Esophagus (tissue), 2 donors: Measurements from ENCODE around the gene GABRD. TPM values are rescaled to one million over a fixed set of nuclear protein-coding genes. Genes with fewer than 3 reads are reported as not detected.
A peak's percentile ranks its signal among the peaks of the same experiment; 100 is the strongest.

Experiments used
- H3K27ac ChIP-seq, 2 donors: one replicate each; pipeline ENCODE4 v1.5.1; 2013; ENCODE audit warnings: low read depth in 2 of 2, mild to moderate bottlenecking in 2 of 2, inconsistent platforms in 1 of 2, low read length in 1 of 2, moderate library complexity in 1 of 2
- H3K27me3 ChIP-seq, 2 donors: one replicate each; pipeline ENCODE4 v1.6.1; 2013; ENCODE audit warnings: low read length in 2 of 2, control low read depth in 1 of 2, mild to moderate bottlenecking in 1 of 2; ENCODE audit not compliant: insufficient read depth in 2 of 2, control insufficient read depth in 1 of 2
- H3K36me3 ChIP-seq, 2 donors: one replicate each; pipeline ENCODE4 v1.6.1; 2013; ENCODE audit warnings: low read length in 1 of 2; ENCODE audit not compliant: control insufficient read depth in 2 of 2, insufficient read depth in 2 of 2
- H3K4me1 ChIP-seq, 2 donors: one replicate each; pipeline ENCODE4 v1.6.1; 2013; ENCODE audit warnings: low read length in 1 of 2; ENCODE audit not compliant: control insufficient read depth in 2 of 2, insufficient read depth in 2 of 2
- H3K4me3 ChIP-seq, 2 donors: one replicate each; pipeline ENCODE4 v1.5.1; 2013; ENCODE audit warnings: low read length in 2 of 2, mild to moderate bottlenecking in 2 of 2, low read depth in 1 of 2, moderate library complexity in 1 of 2
- H3K9me3 ChIP-seq, 2 donors: one replicate each; pipeline ENCODE4 v1.6.1; 2013; ENCODE audit warnings: mild to moderate bottlenecking in 2 of 2, low read depth in 1 of 2, low read length in 1 of 2, moderate library complexity in 1 of 2; ENCODE audit not compliant: control insufficient read depth in 2 of 2, insufficient read depth in 1 of 2
- WGBS, 2 donors: extraction: QIAGEN DNeasy Blood & Tissue Kit; methylation state at CpG; one replicate each; pipeline ENCODE4 v1.1.7; 2013; 5-methylcytosine and 5-hydroxymethylcytosine counted together
- polyA plus RNA-seq, 2 donors: library from polyadenylated mRNA; stranded (reverse); fragments of 200-250 nt; gene quantifications; one replicate each; pipeline ENCODE4 v1.2.3, GENCODE V29; 2013
- donor health status: healthy with polysubstance abuse.
- donor health status: Bipolar disorder and iron deficiency.

Gene GABRD
- polyA plus RNA-seq, 2 donors, result 0.27 to 0.90 TPM

DNA sequence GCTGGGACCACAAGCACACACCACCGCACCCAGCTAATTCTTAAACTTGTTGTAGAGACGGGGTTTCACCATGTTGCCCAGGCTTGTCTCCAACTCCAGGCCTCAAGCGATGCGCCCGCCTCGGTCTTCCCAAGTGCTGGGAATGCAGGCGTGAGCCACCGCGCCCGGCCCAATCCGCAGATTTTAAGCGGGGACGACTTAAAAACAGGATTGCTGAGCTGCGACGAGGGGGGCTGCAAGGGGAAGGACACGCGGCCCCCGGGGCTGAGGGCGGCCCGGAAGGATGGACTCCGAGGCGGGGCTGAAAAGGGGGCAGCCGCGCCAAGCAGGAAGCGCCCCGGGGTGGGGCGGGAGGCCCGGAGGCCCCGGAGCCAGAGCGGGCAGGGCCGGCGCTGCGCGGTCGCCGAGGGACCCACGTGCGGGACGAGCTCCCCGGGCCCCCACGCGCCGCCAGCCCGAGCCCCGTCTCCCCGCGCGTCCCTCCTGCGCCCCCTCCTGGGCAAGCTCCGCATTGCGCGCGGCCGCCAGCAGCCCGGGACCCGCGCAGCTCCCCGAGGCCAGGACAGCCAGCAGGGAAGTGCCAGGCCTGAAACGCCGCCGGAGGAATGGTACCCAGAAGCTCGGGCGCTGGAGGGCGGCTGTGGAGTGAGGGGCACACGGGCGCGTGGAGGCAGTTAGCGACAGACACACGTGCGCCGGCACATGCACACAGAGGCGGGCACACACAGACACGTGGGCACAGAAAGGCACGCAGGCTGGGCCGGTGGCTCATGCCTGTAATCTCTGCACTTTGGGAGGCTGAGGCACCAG lies 25.6 kb downstream of the GABRD start:
- 6 to 12% methylated on average over 54 to 75 of the region's 75 CpGs for WGBS, 2 donors
- H3K4me1 ChIP-seq, result peaks cover 0 to 13% of the 10 kb centered on the region in 2 donors
- no peaks in the 10 kb centered on the region for H3K27me3 ChIP-seq
- no peaks in the 10 kb centered on the region for H3K9me3 ChIP-seq
- H3K27ac ChIP-seq, result no peak overlapping the region
- H3K4me3 ChIP-seq, result no peak overlapping the region
- H3K36me3 ChIP-seq, result no peaks in the 10 kb centered on the region

DNA sequence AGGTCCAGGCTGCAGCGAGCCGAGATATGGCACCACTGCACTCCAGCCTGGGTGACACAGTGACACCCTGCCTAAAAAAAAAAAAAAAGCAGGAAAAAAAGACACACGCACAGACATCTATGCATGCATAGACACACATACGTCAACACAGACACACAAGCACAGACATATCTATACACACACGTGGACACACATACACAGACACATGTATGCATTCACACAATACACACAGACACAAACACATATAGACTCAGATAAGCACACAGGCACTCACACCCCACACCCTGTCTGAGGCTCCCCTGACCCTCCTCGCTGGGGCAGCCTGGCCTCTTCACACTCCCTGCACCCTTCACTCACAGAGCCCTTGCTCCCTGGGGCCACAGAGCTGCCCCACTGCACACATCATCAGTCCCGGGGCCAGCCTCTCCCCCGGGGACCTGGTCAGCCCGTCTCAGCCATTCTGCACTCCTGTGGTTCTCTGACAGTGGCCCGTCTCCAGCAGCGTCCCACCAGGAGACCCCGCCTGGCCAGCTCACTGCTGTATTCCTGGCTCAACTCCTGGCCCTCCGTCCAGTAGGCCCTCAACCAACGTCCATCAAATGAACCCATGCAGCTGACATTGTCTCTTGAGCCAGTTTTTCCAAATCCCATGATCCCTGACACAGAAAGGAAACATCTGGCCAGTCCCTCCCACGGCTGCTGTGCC lies 26.5 kb downstream of the GABRD start:
- H3K4me3 ChIP-seq, result no peak overlapping the region
- H3K36me3 ChIP-seq, result no peaks in the 10 kb centered on the region
- WGBS, 2 donors, result 62 to 63% methylated on average over 14 to 15 of the region's 15 CpGs
- H3K9me3 ChIP-seq, result no peaks in the 10 kb centered on the region
- no peaks in the 10 kb centered on the region for H3K27me3 ChIP-seq
- H3K4me1 ChIP-seq, result peaks cover 0 to 13% of the 10 kb centered on the region in 2 donors
- H3K27ac ChIP-seq, result no peak overlapping the region

DNA sequence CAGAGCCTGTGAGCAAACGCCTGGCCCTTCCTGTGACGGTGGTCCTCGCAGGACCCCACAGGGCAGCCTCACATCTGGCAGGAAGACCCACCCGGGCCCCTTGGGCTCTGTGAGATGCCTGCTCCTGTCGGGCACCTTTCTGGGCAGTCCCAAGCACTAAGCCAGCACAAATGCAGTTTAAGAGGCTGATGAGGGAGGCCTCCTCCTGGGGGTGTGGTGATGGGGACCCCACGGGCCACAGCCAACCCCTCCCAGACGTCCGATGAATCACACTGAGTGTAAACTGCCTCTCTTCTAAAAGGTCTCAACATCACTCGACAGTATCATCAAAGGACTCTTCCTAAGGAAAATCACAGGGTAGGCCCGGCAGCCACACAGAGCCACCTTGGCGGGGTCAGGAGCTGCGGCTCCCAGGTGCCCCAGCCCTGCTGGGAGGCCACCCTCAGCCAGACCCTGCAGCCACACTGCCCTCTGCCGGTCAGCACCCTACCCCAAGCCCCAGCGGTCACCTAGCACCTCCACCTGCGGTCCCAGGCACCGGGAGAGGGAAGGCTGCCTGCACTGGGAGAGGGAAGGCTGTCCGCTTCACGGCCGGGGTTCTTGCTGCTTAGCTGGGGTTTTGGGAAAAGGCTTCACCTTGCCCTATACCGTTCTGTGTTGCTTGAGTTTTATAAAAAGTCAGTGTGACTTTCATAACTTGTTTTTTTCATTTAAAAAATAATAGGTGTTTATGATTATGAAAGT lies 27.2 kb downstream of the GABRD start:
- H3K27me3 ChIP-seq, result no peaks in the 10 kb centered on the region

DNA sequence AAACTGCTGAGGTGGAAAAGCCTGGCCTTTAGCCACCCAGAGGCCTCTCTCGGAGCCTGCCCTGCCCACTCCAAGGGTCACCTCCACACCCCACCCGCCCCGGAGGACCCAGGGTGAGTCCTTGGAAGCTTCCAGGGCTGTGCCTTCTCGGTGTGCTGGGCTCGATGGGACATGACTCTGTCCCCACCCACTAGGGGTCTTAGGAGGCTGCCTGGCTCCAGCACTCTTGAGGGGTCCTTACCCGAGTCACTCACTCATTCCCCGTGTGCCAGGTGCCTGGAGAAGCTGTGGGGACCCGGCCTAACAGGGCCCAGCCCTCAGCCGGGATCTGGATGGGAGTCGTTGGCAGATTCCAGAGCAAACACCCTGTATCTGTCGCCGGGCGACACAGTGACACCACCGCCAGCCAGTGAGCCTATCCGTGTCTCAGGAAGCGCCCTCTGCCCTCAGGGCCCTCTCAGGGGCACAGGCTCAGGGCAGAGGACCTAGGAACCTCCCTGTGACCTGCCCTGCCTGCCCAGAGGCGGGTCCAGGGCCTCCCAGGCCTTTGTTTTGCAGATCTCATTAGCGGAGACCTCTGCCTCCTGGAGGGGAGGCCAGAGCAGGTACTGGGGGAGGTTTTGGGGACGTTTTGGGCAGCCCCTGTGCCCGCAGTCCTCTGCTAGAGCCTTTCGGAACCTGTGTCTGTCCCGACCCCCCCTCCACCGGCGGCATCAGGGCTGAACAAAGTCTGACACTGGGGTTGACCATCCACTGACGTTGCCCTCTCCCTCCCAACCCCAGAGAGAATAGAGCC lies 28.0 kb downstream of the GABRD start:
- 69 to 71% methylated on average over 24 to 25 of the region's 25 CpGs for WGBS, 2 donors
- Histone ChIP-seq H3K4me3 (no peak overlapping the region), H3K4me1 (peaks cover 0 to 23% of the 10 kb centered on the region in 2 donors), H3K27me3 (no peaks in the 10 kb centered on the region), H3K9me3 (no peaks in the 10 kb centered on the region), H3K27ac (no peak overlapping the region), H3K36me3 (no peaks in the 10 kb centered on the region)

More for the DNA sequence above, 27.2 kb downstream of the GABRD start:
- Histone ChIP-seq H3K4me3 (no peak overlapping the region), H3K36me3 (no peaks in the 10 kb centered on the region), H3K27ac (no peak overlapping the region), H3K9me3 (no peaks in the 10 kb centered on the region), H3K4me1 (peaks cover 0 to 16% of the 10 kb centered on the region in 2 donors)
- WGBS, 2 donors, result 44 to 49% methylated on average over 20 of the region's 20 CpGs

DNA sequence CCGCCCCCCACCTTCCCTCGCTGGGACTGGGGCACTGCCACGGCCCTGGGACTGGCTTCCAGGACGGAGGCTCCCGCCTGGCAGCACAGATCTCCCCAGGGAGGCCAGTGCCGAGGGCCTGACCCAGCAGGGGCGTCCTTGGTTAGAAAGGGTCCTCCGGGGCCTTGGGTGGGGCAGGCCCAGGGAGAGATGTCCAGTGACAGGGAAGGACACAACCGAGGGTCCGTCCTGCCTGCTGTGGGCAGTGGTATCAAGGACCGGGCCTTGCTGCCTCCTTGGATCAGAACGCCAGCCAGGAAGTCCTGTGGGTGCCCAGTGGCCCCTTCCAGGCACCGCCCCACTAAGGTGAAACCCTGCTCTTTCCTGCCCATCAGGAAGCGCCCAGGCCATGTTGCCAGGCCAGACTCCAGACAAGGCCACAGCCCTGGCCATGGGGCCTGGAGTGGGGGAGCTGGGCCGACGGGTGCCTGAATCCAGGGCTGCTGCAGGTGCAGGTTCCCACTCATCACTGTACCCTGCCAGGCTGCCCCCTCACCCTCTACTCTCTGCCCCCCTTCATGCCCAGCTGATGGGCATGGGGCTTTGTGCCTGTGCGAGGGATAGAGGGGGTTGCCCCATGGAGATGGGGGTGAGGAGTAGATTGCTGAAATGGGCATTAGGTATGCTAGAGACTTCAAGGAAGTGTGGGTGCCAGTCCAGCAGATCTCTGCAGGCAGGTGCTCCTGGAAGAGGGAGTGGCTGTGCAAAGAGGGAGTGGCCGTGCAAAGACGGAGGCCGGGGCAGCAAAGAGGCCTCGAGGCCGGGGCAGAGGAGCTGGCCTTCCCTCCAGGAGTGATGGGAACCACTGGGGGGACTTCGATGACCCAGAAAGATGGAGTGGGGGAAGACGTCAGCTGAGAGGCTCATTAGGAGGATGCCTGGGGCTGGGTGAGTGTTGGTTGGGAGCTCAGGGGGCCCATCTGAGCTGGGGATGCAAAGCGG lies 28.9 kb downstream of the GABRD start:
- H3K27me3 ChIP-seq, result no peaks in the 10 kb centered on the region
- H3K9me3 ChIP-seq, result no peaks in the 10 kb centered on the region
- no peaks in the 10 kb centered on the region for H3K36me3 ChIP-seq
- no peak overlapping the region for H3K4me3 ChIP-seq
- peaks cover 0 to 23% of the 10 kb centered on the region in 2 donors for H3K4me1 ChIP-seq
- 71 to 81% methylated on average over 25 of the region's 25 CpGs for WGBS, 2 donors
- H3K27ac ChIP-seq, result no peak overlapping the region

DNA sequence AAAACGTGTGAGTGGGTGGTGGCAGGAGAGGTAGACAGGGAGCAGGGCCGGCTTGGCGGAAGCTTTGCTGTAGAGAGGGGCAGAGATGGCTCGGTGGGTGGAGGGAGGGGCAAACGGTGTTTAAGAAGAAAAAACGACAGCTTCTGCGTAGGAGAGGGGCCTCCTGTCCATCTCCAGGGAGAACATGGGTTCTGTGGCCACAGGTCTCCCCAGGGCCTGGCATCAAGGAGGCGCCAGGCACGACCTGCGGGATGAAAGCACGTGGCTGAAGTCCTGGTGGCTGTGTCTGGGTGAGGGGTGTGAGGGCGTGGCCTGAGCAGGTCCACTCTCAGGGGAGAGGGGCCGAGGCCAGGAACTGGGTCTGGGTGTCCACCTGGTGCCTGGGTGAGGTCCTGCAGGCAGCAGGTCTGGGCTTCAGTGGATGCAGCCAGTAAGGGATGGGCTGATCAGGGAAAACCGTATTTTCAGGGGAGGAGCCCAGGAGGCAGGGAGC lies 30.1 kb downstream of the GABRD start:
- no peaks in the 10 kb centered on the region for H3K27me3 ChIP-seq
- H3K4me1 ChIP-seq, result peaks cover 0 to 23% of the 10 kb centered on the region in 2 donors
- no peaks in the 10 kb centered on the region for H3K9me3 ChIP-seq
- H3K36me3 ChIP-seq, result no peaks in the 10 kb centered on the region
- H3K4me3 ChIP-seq, result peak overlapping the region; percentile 54 to 64
- no peak overlapping the region for H3K27ac ChIP-seq
- WGBS, 2 donors, result 44 to 54% methylated on average over 14 of the region's 14 CpGs

DNA sequence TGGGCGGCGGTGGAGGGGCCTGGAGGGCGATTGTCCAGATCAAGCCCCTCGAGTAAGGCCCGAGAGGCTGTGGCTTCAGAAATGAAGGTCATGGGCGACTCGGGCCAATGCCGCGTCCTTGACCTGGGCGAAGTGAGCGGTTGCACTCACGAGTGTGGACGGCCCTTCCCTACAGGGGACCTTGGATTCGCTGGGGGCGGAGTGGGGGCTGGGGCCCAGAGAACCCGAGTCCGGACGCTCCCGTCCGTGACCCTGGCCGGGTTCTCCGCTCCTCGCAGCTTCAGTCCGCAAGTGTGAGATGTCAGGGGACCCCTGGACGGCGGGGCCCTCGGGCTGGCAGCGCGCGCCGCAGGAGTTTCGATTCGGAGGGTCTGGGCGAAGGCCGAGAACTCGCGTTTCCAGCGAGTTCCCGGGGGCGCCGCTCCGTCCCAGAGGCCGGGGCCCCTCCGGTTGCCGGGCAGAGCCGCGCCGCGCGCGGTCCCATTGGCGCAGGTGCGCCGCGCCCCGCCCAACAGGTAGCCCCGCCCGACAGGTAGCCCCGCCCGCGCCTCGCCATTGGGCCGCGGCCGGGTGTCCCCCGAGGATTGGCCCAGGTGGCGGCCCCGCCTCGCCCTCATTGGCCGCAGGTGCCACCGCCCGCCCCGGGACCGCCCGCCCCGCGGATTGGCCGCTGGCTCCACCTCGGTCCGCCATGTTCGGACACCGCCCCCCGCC lies 30.7 kb downstream of the GABRD start, which contains the start of gene PRKCZ:
PRKCZ (plus strand) TSS at position 694 of the 714 bp plus-strand sequence. CDS start 220 bp downstream, outside the sequence.
- no peaks in the 10 kb centered on the region for H3K27me3 ChIP-seq

DNA sequence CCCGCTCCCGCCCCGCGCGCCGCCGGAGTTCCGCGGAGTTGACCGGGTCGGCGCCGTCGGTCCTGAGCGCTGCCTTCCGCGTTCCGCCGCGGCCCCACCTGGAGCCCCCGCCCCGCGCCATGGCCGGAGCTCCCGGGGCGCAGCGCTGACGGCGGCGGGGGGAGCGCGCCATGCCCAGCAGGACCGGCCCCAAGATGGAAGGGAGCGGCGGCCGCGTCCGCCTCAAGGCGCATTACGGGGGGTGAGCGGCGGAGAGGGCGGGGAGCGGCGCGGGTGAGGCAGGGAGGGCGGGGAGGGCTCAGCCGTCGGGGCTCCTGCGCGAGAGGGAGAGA lies 31.3 kb downstream of the GABRD start:
- Histone ChIP-seq H3K27ac (peak overlapping the region; percentile 61 to 71), H3K4me3 (peak overlapping the region; percentile 64 to 73), H3K4me1 (peaks cover 0 to 15% of the 10 kb centered on the region in 2 donors), H3K27me3 (no peaks in the 10 kb centered on the region), H3K36me3 (peaks cover 0 to 2% of the 10 kb centered on the region in 2 donors), H3K9me3 (no peaks in the 10 kb centered on the region)
- WGBS, 2 donors, result 0 to 1% methylated on average over 23 to 51 of the region's 51 CpGs

More for the DNA sequence above, 30.7 kb downstream of the GABRD start, which contains the start of gene PRKCZ:
- 1 to 2% methylated on average over 58 to 83 of the region's 83 CpGs for WGBS, 2 donors
- peak within 1 kb of the TSS; percentile 61 to 71 for H3K27ac ChIP-seq
- H3K9me3 ChIP-seq, result no peaks in the 10 kb centered on the region
- no peaks in the 10 kb centered on the region for H3K36me3 ChIP-seq
- H3K4me1 ChIP-seq, result peaks cover 0 to 18% of the 10 kb centered on the region in 2 donors
- peak within 1 kb of the TSS; percentile 64 to 73 for H3K4me3 ChIP-seq
